Chondrocyte (in vitro differentiated cells): ENCODE data around the gene WDR27. TPM values are rescaled to one million over a fixed set of nuclear protein-coding genes. Genes with fewer than 3 reads are reported as not detected.

Experiments
- DNase-seq: peaks from one replicate; pipeline ENCODE4 v3.0.0; 2021; ENCODE audit warnings: mixed read lengths, low spot score
- H3K27ac Mint-ChIP-seq: one replicate; pipeline ENCODE4 v1.8.0; 2021; ENCODE audit warnings: mild to moderate bottlenecking, moderate library complexity, mixed read lengths; ENCODE audit not compliant: unreplicated experiment
- H3K27me3 Mint-ChIP-seq: 2 replicates; pipeline ENCODE4 v1.8.0; 2021; ENCODE audit warnings: low read depth, mixed read lengths
- H3K36me3 Mint-ChIP-seq: 2 replicates; pipeline ENCODE4 v1.8.0; 2021; ENCODE audit warnings: low read depth, mixed read lengths
- H3K4me1 Mint-ChIP-seq: 2 replicates; pipeline ENCODE4 v1.8.0; 2021; ENCODE audit warnings: low read depth, mild to moderate bottlenecking, mixed read lengths
- H3K4me3 Mint-ChIP-seq: one replicate; pipeline ENCODE4 v1.8.0; 2021; ENCODE audit warnings: mild to moderate bottlenecking, moderate library complexity, mixed read lengths; ENCODE audit not compliant: unreplicated experiment
- H3K9me3 Mint-ChIP-seq: 2 replicates; pipeline ENCODE4 v1.8.0; 2021; ENCODE audit warnings: low read depth, mixed read lengths
- total RNA-seq: library from RNA; stranded (reverse); gene quantifications from 3 replicates; pipeline ENCODE4 v1.2.1, GENCODE V29; 2021
- TF ChIP-seq, protein P1 (sequence below): fragments of 200-600 bp; sonication (generic); IDR thresholded peaks from 2 replicates; pipeline ENCODE4 v1.5.0; 2021; ENCODE audit warnings: antibody characterized with exemption, mild to moderate bottlenecking, moderate library complexity

WDR27 gene
- total RNA-seq, 1 donor from 2014 or later = 24.9 TPM

DNA sequence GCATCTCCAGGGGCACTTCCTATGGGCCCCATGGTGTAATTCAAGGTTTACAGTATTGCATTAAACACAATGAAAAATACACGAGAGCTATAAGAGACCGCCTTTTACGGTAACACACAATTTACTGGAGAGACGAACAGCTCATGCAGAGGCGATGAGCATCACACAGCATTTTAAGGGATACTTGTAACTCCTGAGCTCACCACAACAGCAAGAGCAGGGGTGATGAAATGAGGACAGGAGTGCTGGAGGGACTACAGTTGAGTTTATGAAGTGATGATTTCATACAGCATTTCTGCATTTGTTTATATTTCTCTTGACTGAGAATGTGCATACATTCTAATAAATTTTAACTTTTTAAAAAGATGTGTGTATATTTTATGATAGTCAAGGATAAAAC is 113.9 kb downstream of the WDR27 start:
- H3K36me3 Mint-ChIP-seq = peaks cover 2% of the 10 kb centered on the region
- no peak for DNase-seq
- H3K27me3 Mint-ChIP-seq = no peaks in the 10 kb centered on the region
- H3K4me3 Mint-ChIP-seq = no peak overlapping the region
- peaks cover 18% of the 10 kb centered on the region for H3K4me1 Mint-ChIP-seq
- TF ChIP-seq, protein P1, sequence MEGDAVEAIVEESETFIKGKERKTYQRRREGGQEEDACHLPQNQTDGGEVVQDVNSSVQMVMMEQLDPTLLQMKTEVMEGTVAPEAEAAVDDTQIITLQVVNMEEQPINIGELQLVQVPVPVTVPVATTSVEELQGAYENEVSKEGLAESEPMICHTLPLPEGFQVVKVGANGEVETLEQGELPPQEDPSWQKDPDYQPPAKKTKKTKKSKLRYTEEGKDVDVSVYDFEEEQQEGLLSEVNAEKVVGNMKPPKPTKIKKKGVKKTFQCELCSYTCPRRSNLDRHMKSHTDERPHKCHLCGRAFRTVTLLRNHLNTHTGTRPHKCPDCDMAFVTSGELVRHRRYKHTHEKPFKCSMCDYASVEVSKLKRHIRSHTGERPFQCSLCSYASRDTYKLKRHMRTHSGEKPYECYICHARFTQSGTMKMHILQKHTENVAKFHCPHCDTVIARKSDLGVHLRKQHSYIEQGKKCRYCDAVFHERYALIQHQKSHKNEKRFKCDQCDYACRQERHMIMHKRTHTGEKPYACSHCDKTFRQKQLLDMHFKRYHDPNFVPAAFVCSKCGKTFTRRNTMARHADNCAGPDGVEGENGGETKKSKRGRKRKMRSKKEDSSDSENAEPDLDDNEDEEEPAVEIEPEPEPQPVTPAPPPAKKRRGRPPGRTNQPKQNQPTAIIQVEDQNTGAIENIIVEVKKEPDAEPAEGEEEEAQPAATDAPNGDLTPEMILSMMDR = no peak
- no peak overlapping the region for H3K27ac Mint-ChIP-seq
- peaks cover 12% of the 10 kb centered on the region for H3K9me3 Mint-ChIP-seq

DNA sequence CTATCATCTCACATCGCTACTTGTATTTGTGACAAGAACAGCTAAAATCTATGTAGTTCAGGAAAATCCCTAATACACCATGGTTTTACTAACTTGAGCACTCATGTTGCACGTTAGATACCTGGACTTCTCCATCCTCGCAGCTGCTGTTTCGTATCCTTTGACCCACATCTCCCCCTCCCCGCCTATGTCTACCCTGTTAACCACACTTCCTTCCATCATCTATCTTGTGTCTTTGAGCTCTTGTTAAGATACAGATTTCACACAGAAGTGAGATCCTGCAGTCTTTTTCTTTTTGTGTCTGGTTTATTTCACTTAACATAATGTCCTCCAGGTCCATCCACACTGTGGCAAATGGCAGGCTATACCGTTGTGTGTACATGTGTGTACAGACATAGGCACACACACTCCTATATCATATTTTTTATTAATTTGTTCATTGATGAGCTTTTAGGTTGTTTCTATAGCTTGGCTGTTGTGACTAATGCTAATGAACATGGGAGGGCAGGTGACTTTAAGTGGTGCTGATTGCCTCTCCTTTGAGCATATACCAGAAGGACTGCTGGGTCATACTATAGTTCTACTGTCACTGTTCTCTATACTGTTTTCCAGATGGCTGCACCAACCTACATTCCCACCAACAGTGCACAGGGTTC is 117.8 kb downstream of the WDR27 start:
- Mint-ChIP-seq H3K27me3 (no peaks in the 10 kb centered on the region), H3K4me1 (peaks cover under 1% of the 10 kb centered on the region), H3K9me3 (peaks cover 12% of the 10 kb centered on the region), H3K4me3 (no peak overlapping the region), H3K36me3 (peaks cover 4% of the 10 kb centered on the region), H3K27ac (no peak overlapping the region)
- TF ChIP-seq, protein P1 = no peak
- DNase-seq = no peak

- no peaks in the 10 kb centered on the region for H3K27me3 Mint-ChIP-seq
- TF ChIP-seq, protein P1 = no peak
- H3K36me3 Mint-ChIP-seq = peaks cover 4% of the 10 kb centered on the region
- H3K4me3 Mint-ChIP-seq = no peak overlapping the region
- no peaks in the 10 kb centered on the region for H3K4me1 Mint-ChIP-seq
- no peak for DNase-seq
- peaks cover 2% of the 10 kb centered on the region for H3K9me3 Mint-ChIP-seq
- H3K27ac Mint-ChIP-seq = no peak overlapping the region
These were observed 122.3 kb downstream of the WDR27 start for GRCh38 chr6:169579407-169580111.

- Mint-ChIP-seq H3K27me3 (no peaks in the 10 kb centered on the region), H3K4me1 (no peaks in the 10 kb centered on the region), H3K9me3 (no peaks in the 10 kb centered on the region), H3K27ac (no peak overlapping the region), H3K36me3 (peaks cover 6% of the 10 kb centered on the region), H3K4me3 (no peak overlapping the region)
- no peak for DNase-seq
- TF ChIP-seq, protein P1 = no peak
These were observed 123.9 kb downstream of the WDR27 start for GRCh38 chr6:169577974-169578373.

- no peak for DNase-seq
- Mint-ChIP-seq H3K9me3 (no peaks in the 10 kb centered on the region), H3K27me3 (no peaks in the 10 kb centered on the region), H3K36me3 (peaks cover 7% of the 10 kb centered on the region), H3K4me3 (no peak overlapping the region), H3K27ac (no peak overlapping the region), H3K4me1 (no peaks in the 10 kb centered on the region)
- TF ChIP-seq, protein P1 = no peak
These were observed 124.6 kb downstream of the WDR27 start for GRCh38 chr6:169577236-169577635.
